SK-N-SH (cell line): ENCODE results near the gene PDZD2. TPM values are rescaled to one million over a fixed set of nuclear protein-coding genes. Genes with fewer than 3 reads are reported as not detected.

Experiments used
- CTCF ChIA-PET: fragments of 300-600, 350-600 bp; formaldehyde crosslinking; extraction: SDS; loops from one replicate; lab custom pipeline; 2021; lab: Yijun Ruan, JAX
- POLR2A ChIA-PET: fragments of 350-600 bp; sonication (Branson Sonifier 250); formaldehyde crosslinking; extraction: SDS; loops from one replicate; lab custom pipeline; 2020; ENCODE audit warnings: antibody characterized with exemption, inconsistent platforms; lab: Yijun Ruan, JAX
- DNase-seq: peaks from one replicate; pipeline ENCODE4 v3.0.0; 2012
- H2AFZ ChIP-seq: fragments of 200-600 bp; sonication (generic); 2 replicates; pipeline ENCODE4 v1.8.1; 2016; ENCODE audit warnings: antibody characterized with exemption, mild to moderate bottlenecking, low read depth
- H3F3A ChIP-seq: fragments of 200-600 bp; sonication (generic); replicated peaks from 2 replicates; pipeline ENCODE3; 2016; ENCODE audit warnings: antibody characterized with exemption, mild to moderate bottlenecking; ENCODE audit not compliant: insufficient read depth
- H3K27ac ChIP-seq, 2 experiments: fragments of 200-500 bp in 1 of 2; fragments of 200-600 bp in 1 of 2; sonication (Bioruptor generic) in 1 of 2; sonication (generic), shearing (Covaris generic) in 1 of 2; 2 replicates each; pipeline versions ENCODE4 v1.5.1 to v1.6.1; 2014 to 2016; ENCODE audit warnings: low read depth in 2 of 2, inconsistent platforms in 1 of 2, low read length in 1 of 2, mild to moderate bottlenecking in 1 of 2, mixed read lengths in 1 of 2
- H3K27me3 ChIP-seq: fragments of 200-600 bp; sonication (generic), shearing (Covaris generic); 2 replicates; pipeline ENCODE4 v1.6.1; 2016; ENCODE audit warnings: mixed run types; ENCODE audit not compliant: insufficient read depth
- H3K36me3 ChIP-seq, 2 experiments: fragments of 200-500 bp in 1 of 2; fragments of 200-600 bp in 1 of 2; sonication (Bioruptor generic) in 1 of 2; sonication (generic) in 1 of 2; replicated peaks in 1 of 2; 2 replicates each; pipeline versions ENCODE3 to v1.5.1; 2014 to 2016; ENCODE audit warnings: low read length in 1 of 2, mild to moderate bottlenecking in 1 of 2; ENCODE audit not compliant: insufficient read depth in 2 of 2, control insufficient read depth in 1 of 2
- H3K4me1 ChIP-seq, 2 experiments: fragments of 200-500 bp in 1 of 2; fragments of 200-600 bp in 1 of 2; sonication (Bioruptor generic) in 1 of 2; sonication (generic), shearing (Covaris generic) in 1 of 2; 2 replicates each; pipeline versions ENCODE4 v1.5.1 to v1.6.1; 2014 to 2016; ENCODE audit warnings: low read depth in 1 of 2, low read length in 1 of 2, mixed run types in 1 of 2; ENCODE audit not compliant: insufficient read depth in 2 of 2, control insufficient read depth in 1 of 2
- H3K4me2 ChIP-seq: fragments of 200-600 bp; sonication (generic), shearing (Covaris generic); 2 replicates; pipeline ENCODE4 v1.6.1; 2017; ENCODE audit warnings: mixed run types
- H3K4me3 ChIP-seq, 2 experiments: fragments of 200-500 bp in 1 of 2; fragments of 200-600 bp in 1 of 2; sonication (Bioruptor generic) in 1 of 2; sonication (generic), shearing (Covaris generic) in 1 of 2; 2 replicates each; pipeline versions ENCODE4 v1.5.1 to v1.8.1; 2014 to 2016; ENCODE audit warnings: low read depth in 2 of 2, inconsistent platforms in 1 of 2, low read length in 1 of 2, mild to moderate bottlenecking in 1 of 2, mixed read lengths in 1 of 2, moderate library complexity in 1 of 2
- H3K79me2 ChIP-seq: fragments of 200-600 bp; sonication (generic); 2 replicates; pipeline ENCODE4 v1.8.1; 2017; ENCODE audit warnings: mild to moderate bottlenecking; ENCODE audit not compliant: insufficient read depth
- H3K9ac ChIP-seq: fragments of 200-600 bp; sonication (generic); 2 replicates; pipeline ENCODE4 v1.6.1; 2017; ENCODE audit warnings: mixed run types
- H3K9me2 ChIP-seq: fragments of 200-600 bp; sonication (generic); 2 replicates; pipeline ENCODE4 v1.6.1; 2017; ENCODE audit warnings: mixed run types
- H3K9me3 ChIP-seq: fragments of 200-600 bp; sonication (generic); 2 replicates; pipeline ENCODE4 v1.6.1; 2017; ENCODE audit warnings: mixed run types, mild to moderate bottlenecking, moderate library complexity
- H4K20me1 ChIP-seq: fragments of 200-600 bp; sonication (generic); 2 replicates; pipeline ENCODE4 v1.6.1; 2017; ENCODE audit warnings: mild to moderate bottlenecking, mixed run types; ENCODE audit not compliant: insufficient read depth
- ELF1 ChIP-seq: IDR thresholded peaks from 2 replicates; pipeline ENCODE4 v1.4.0; 2012
- FOSL2 ChIP-seq: IDR thresholded peaks from 2 replicates; pipeline ENCODE4 v1.4.0; 2012; ENCODE audit warnings: low read depth, mild to moderate bottlenecking, moderate library complexity, borderline replicate concordance
- FOXJ3 ChIP-seq: sonication (generic); formaldehyde crosslinking; IDR thresholded peaks from 2 replicates; pipeline ENCODE4 v1.5.1; 2020; ENCODE audit warnings: mild to moderate bottlenecking, missing genetic modification reagents
- GATA2 ChIP-seq: sonication (generic); formaldehyde crosslinking; IDR thresholded peaks from 2 replicates; pipeline ENCODE4 v1.5.0; 2020; ENCODE audit warnings: mild to moderate bottlenecking, missing genetic modification reagents
- MAX ChIP-seq: IDR thresholded peaks from 2 replicates; pipeline ENCODE4 v1.4.0; 2012; ENCODE audit warnings: low read depth
- MXI1 ChIP-seq: IDR thresholded peaks from 2 replicates; pipeline ENCODE4 v1.6.1; 2012; ENCODE audit warnings: mild to moderate bottlenecking, low read depth, low read length, improper control_type of control experiment
- NRF1 ChIP-seq: IDR thresholded peaks from 2 replicates; pipeline ENCODE4 v1.6.1; 2012; ENCODE audit warnings: low read depth, mild to moderate bottlenecking, low read length
- RAD21 ChIP-seq: IDR thresholded peaks from 2 replicates; pipeline ENCODE4 v1.6.1; 2012; ENCODE audit warnings: mild to moderate bottlenecking, low read length
- SIN3A ChIP-seq: IDR thresholded peaks from 2 replicates; pipeline ENCODE4 v1.6.1; 2012; ENCODE audit warnings: low read depth, mild to moderate bottlenecking, low read length, moderate library complexity, borderline replicate concordance
- TAF1 ChIP-seq: IDR thresholded peaks from 2 replicates; pipeline ENCODE4 v1.6.1; 2012; ENCODE audit warnings: low read depth, mild to moderate bottlenecking, low read length, moderate library complexity, borderline replicate concordance
- TCF12 ChIP-seq: IDR thresholded peaks from 2 replicates; pipeline ENCODE4 v1.4.0; 2012
- TEAD4 ChIP-seq: IDR thresholded peaks from 2 replicates; pipeline ENCODE4 v1.4.0; 2012; ENCODE audit warnings: mild to moderate bottlenecking, borderline replicate concordance; ENCODE audit not compliant: insufficient read depth
- USF2 ChIP-seq: fragments of 150-350 bp; IDR thresholded peaks from 2 replicates; pipeline ENCODE4 v1.6.1; 2017; ENCODE audit warnings: antibody characterized with exemption, low read length, low read depth, borderline replicate concordance
- WGBS: methylation state at CpG from one replicate; pipeline ENCODE4 v1.1.6; 2017; ENCODE audit warnings: low lambda C conversion rate; 5-methylcytosine and 5-hydroxymethylcytosine counted together
- polyA plus RNA-seq, 3 experiments: library from polyadenylated mRNA; depleted of rRNA; stranded (reverse); fragments of >200 nt; gene quantifications; 2 replicates each; pipeline ENCODE4 v1.2.3, GENCODE V29; 2012
- TF ChIP-seq, protein P1 (sequence below): IDR thresholded peaks from 2 replicates; pipeline ENCODE4 v1.4.0; 2012; ENCODE audit warnings: low read depth, borderline replicate concordance
- TF ChIP-seq, protein P2 (sequence below): fragments of 150-350 bp; IDR thresholded peaks from 2 replicates; pipeline ENCODE4 v1.6.1; 2016; ENCODE audit warnings: mild to moderate bottlenecking, low read depth, low read length
- TF ChIP-seq, protein P3 (sequence below): IDR thresholded peaks from 2 replicates; pipeline ENCODE4 v1.6.1; 2012; ENCODE audit warnings: mild to moderate bottlenecking, low read depth, low read length, moderate library complexity

Gene PDZD2
- polyA plus RNA-seq, 1 of the 3 experiments (the other 2 are of a cell fraction) = 0.13 TPM

DNA sequence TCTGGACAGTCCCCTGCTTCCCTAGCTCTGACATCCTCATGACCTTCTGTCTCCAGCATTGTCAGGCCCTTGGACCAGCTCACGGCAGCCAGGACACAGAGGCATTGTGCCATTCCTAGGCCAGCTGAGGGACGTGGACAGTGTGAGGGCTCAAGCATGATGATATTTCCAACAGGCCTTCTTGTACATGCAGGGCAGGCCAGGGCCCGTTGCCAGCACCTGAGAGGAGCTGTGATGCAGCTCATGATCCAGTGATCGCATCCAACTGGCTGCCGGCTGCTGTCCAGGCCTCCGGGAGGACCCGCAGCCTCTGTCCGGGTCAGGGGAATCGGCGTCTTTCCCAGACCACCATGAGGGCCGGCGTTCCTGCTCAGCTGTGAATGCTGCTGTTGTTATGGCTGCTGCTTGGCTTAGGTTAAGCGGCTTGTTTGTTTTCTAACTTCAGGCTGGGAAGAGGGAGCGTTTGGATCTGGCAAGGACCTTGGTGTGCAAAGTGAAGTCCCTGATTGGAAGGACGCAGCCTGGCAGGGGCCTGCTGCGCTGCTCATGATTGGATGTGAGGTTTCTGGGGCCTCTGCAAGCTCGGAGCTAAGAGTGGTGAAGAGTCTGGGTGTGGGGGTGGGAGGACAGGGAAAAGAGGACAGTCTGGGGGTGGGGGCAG is 53.8 kb downstream of the PDZD2 start:
- TF ChIP-seq RAD21 = no peak
- TF ChIP-seq ELF1 = no peak
- no peak for TF ChIP-seq FOXJ3 (CRISPR knock-in tag)
- no peak for TF ChIP-seq NRF1
- TF ChIP-seq, protein P1, sequence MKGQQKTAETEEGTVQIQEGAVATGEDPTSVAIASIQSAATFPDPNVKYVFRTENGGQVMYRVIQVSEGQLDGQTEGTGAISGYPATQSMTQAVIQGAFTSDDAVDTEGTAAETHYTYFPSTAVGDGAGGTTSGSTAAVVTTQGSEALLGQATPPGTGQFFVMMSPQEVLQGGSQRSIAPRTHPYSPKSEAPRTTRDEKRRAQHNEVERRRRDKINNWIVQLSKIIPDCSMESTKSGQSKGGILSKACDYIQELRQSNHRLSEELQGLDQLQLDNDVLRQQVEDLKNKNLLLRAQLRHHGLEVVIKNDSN = no peak
- TF ChIP-seq MAX = no peak
- no peak for TF ChIP-seq MXI1
- TF ChIP-seq USF2 = no peak
- TF ChIP-seq, protein P2, sequence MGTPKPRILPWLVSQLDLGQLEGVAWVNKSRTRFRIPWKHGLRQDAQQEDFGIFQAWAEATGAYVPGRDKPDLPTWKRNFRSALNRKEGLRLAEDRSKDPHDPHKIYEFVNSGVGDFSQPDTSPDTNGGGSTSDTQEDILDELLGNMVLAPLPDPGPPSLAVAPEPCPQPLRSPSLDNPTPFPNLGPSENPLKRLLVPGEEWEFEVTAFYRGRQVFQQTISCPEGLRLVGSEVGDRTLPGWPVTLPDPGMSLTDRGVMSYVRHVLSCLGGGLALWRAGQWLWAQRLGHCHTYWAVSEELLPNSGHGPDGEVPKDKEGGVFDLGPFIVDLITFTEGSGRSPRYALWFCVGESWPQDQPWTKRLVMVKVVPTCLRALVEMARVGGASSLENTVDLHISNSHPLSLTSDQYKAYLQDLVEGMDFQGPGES = no peak
- TF ChIP-seq, protein P3, sequence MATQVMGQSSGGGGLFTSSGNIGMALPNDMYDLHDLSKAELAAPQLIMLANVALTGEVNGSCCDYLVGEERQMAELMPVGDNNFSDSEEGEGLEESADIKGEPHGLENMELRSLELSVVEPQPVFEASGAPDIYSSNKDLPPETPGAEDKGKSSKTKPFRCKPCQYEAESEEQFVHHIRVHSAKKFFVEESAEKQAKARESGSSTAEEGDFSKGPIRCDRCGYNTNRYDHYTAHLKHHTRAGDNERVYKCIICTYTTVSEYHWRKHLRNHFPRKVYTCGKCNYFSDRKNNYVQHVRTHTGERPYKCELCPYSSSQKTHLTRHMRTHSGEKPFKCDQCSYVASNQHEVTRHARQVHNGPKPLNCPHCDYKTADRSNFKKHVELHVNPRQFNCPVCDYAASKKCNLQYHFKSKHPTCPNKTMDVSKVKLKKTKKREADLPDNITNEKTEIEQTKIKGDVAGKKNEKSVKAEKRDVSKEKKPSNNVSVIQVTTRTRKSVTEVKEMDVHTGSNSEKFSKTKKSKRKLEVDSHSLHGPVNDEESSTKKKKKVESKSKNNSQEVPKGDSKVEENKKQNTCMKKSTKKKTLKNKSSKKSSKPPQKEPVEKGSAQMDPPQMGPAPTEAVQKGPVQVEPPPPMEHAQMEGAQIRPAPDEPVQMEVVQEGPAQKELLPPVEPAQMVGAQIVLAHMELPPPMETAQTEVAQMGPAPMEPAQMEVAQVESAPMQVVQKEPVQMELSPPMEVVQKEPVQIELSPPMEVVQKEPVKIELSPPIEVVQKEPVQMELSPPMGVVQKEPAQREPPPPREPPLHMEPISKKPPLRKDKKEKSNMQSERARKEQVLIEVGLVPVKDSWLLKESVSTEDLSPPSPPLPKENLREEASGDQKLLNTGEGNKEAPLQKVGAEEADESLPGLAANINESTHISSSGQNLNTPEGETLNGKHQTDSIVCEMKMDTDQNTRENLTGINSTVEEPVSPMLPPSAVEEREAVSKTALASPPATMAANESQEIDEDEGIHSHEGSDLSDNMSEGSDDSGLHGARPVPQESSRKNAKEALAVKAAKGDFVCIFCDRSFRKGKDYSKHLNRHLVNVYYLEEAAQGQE = no peak
- no peak for TF ChIP-seq FOSL2
- TF ChIP-seq TCF12 = no peak
- no peak for TF ChIP-seq SIN3A
- TF ChIP-seq TAF1 = no peak
- no peak for TF ChIP-seq GATA2 (CRISPR knock-in tag)
- no peak for TF ChIP-seq TEAD4
- ChIA-PET CTCF (interaction anchor here (0.7 to 1.6 kb wide), 3 partner anchors 8 to 146 kb away, joined by 3 to 7 read pairs (median 4); no protein-coding TSS in a partner anchor), POLR2A (interaction anchor here (1.2 kb wide), 1 partner anchor 9 kb away, joined by 6 read pairs; no protein-coding TSS in a partner anchor)
- H3K36me3 ChIP-seq = no peaks in the 10 kb centered on the region
- no peak overlapping the region; a peak in 1 of 4 replicates for H3K27ac ChIP-seq
- H3F3A ChIP-seq = no peaks in the 10 kb centered on the region
- H3K9me2 ChIP-seq = no peaks in the 10 kb centered on the region
- no peaks in the 10 kb centered on the region for H3K27me3 ChIP-seq
- 58% methylated on average over 6 of the region's 17 CpGs for WGBS
- H3K79me2 ChIP-seq = no peaks in the 10 kb centered on the region
- no peaks in the 10 kb centered on the region for H3K9me3 ChIP-seq
- H3K4me1 ChIP-seq = peaks cover 0 to 8% of the 10 kb centered on the region in 2 experiments; a peak in 1 of 4 replicates
- no peak overlapping the region for H2AFZ ChIP-seq
- no peak overlapping the region for H3K4me3 ChIP-seq
- H3K9ac ChIP-seq = no peak overlapping the region
- no peak overlapping the region for H3K4me2 ChIP-seq
- H4K20me1 ChIP-seq = no peaks in the 10 kb centered on the region
- DNase-seq = no peak
